H7 (cell line): ENCODE results near the gene GARIN5A. TPM values are rescaled to one million over a fixed set of nuclear protein-coding genes. Genes with fewer than 3 reads are reported as not detected.
A peak's percentile ranks its signal among the peaks of the same experiment; 100 is the strongest.
"Not testable (repeated sequence)": the region's sequence is repeated elsewhere in the genome, so short reads cannot be mapped to it uniquely, and the experiment has no call there.

ENCODE experiments used
- DNase-seq: peaks from one replicate; pipeline ENCODE4 v3.0.0; 2012
- H3K27me3 ChIP-seq: 2 replicates; pipeline ENCODE4 v1.6.0; 2011; ENCODE audit warnings: mild to moderate bottlenecking, low read length; ENCODE audit not compliant: control insufficient read depth, insufficient read depth
- H3K36me3 ChIP-seq: replicated peaks from 2 replicates; pipeline ENCODE4 v1.5.1; 2011; ENCODE audit warnings: low read length; ENCODE audit not compliant: control insufficient read depth, insufficient read depth
- H3K4me3 ChIP-seq: 2 replicates; pipeline ENCODE4 v1.5.1; 2011; ENCODE audit warnings: low read depth, mild to moderate bottlenecking, control low read depth, low read length, moderate library complexity; ENCODE audit not compliant: insufficient read depth
- total RNA-seq: library from RNA; depleted of rRNA; stranded (reverse); fragments of >200 nt; shearing (Covaris generic); gene quantifications from 2 replicates; pipeline ENCODE4 v1.2.3, GENCODE V29; 2014

The GARIN5A gene
- total RNA-seq, 1 experiment from 2014 or later, result 4.5 TPM

GRCh38 chr19:50485284-50485955, 8.8 kb upstream of the GARIN5A start:
- Histone ChIP-seq H3K27me3 (peaks cover 26% of the 10 kb centered on the region), H3K36me3 (peaks cover 5% of the 10 kb centered on the region), H3K4me3 (no peak overlapping the region)
- DNase-seq, result no peak

DNA sequence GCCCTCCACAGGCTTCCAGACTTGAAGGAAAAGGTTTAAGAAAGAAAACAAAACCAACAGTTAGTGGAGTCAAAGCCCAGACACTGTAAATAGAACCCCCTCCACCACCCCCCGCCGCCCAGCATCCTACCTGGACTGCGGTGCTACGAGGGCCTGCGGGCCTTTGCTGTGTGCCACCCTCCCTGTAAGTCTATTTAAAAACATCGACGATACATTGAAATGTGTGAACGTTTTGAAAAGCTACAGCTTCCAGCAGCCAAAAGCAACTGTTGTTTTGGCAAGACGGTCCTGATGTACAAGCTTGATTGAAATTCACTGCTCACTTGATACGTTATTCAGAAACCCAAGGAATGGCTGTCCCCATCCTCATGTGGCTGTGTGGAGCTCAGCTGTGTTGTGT, 6.3 kb upstream of the GARIN5A start:
- H3K4me3 ChIP-seq, result no peak overlapping the region
- peaks cover 15% of the 10 kb centered on the region for H3K36me3 ChIP-seq
- no peak for DNase-seq
- H3K27me3 ChIP-seq, result peaks cover 10% of the 10 kb centered on the region

- no peak for DNase-seq
- Histone ChIP-seq H3K4me3 (no peak overlapping the region), H3K27me3 (peaks cover 4% of the 10 kb centered on the region), H3K36me3 (peaks cover 15% of the 10 kb centered on the region)
Measured at GRCh38 chr19:50482271-50482855, 5.7 kb upstream of the GARIN5A start.

GRCh38 chr19:50481351-50482149, 4.9 kb upstream of the GARIN5A start:
- peaks cover 15% of the 10 kb centered on the region for H3K36me3 ChIP-seq
- no peaks in the 10 kb centered on the region; the same call in 1 of the 2 replicates for H3K27me3 ChIP-seq
- no peak overlapping the region for H3K4me3 ChIP-seq
- no peak for DNase-seq

DNA sequence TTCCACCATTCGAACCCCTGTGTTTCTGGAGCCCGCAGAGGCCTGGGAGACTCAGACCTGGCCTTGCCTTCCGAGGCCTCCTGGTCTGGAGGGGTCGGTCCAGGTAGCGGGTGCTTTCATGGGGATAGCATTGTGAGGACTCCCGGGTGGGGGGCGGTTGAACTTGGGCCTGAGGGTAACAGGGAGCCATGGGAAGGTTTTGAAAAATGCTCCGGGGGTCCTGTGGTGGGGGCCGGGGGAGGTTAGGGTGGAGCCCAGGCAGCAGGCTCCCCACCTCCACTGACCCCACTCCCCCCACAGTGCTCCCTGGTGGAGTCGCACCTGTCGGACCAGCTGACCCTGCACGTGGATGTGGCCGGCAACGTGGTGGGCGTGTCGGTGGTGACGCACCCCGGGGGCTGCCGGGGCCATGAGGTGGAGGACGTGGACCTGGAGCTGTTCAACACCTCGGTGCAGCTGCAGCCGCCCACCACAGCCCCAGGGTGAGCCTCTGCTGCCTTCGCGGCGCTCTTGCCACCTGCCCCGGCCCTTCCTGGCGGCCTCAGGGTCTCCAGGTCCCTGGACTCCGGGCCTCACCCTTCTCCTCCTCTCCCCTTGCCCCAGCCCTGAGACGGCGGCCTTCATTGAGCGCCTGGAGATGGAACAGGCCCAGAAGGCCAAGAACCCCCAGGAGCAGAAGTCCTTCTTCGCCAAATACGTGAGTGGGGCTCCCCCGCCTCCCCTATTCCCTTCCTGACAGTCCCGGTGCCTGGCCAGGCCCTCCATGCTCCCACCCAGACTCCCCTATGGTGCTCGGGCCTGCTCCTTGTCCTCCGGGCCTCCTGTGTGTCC, 3.8 kb upstream of the GARIN5A start:
- Histone ChIP-seq H3K27me3 (no peaks in the 10 kb centered on the region), H3K36me3 (peaks cover 15% of the 10 kb centered on the region), H3K4me3 (no peak overlapping the region)
- DNase-seq, result no peak

DNA sequence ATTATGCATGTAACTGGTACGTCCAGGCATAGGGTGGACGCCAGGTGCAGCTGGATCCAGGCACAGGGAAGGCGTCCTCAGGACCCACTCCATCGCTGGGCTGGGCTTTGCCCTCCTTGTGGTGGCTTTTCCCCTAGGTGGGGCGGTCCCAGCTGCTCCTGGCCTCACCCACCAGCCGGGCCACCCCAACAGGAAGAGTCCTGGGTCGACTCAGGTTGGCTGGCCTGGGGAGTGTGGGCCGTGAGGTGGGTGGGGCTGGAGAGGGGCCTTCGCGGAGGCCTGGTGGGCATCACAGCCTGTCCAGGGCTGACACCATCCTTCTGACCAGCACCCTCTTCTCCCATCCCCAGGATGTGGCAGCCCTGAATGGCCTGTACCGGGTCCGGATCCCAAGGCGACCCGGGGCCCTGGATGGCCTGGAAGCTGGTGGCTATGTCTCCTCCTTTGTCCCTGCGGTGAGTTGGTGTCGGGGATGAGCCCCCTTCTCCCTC, 3.2 kb upstream of the GARIN5A start:
- Histone ChIP-seq H3K27me3 (no peaks in the 10 kb centered on the region), H3K36me3 (peaks cover 15% of the 10 kb centered on the region), H3K4me3 (no peak overlapping the region)
- no peak for DNase-seq

GRCh38 chr19:50478901-50479715, 2.5 kb upstream of the GARIN5A start:
- H3K36me3 ChIP-seq, result peaks cover 15% of the 10 kb centered on the region
- H3K4me3 ChIP-seq, result no peak overlapping the region
- DNase-seq, result peak; percentile 91
- no peaks in the 10 kb centered on the region for H3K27me3 ChIP-seq

- peaks cover 12% of the 10 kb centered on the region for H3K36me3 ChIP-seq
- DNase-seq, result no peak
- no peak overlapping the region for H3K4me3 ChIP-seq
- no peaks in the 10 kb centered on the region for H3K27me3 ChIP-seq
Measured at GRCh38 chr19:50477751-50478515, 1.3 kb upstream of the GARIN5A start.

DNA sequence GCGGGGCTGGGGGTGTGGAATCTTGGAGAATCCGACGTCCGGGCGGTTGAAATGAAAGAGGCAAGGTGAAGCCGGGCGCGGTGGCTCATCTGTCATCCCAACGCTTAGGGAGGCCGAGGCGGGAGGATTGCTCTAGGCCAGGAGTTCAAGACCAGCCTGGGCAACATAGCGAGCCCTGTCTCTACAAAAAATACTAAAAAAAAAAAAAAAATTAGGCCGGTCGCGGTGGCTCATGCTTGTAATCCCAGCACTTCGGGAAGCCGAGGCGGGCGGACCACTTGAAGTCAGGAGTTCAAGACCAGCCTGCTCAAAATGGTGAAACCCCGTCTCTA, 225 bp upstream of the GARIN5A start:
- no peaks in the 10 kb centered on the region for H3K27me3 ChIP-seq
- no peak for DNase-seq
- peaks cover 12% of the 10 kb centered on the region for H3K36me3 ChIP-seq
- peak overlapping the region; percentile 92 for H3K4me3 ChIP-seq

GRCh38 chr19:50475736-50476223, 868 bp downstream of the GARIN5A start:
- no peak for DNase-seq
- peaks cover 10% of the 10 kb centered on the region for H3K36me3 ChIP-seq
- H3K27me3 ChIP-seq, result no peaks in the 10 kb centered on the region
- H3K4me3 ChIP-seq, result peak overlapping the region; percentile 29

- Histone ChIP-seq H3K4me3 (no peak overlapping the region), H3K36me3 (peaks cover 10% of the 10 kb centered on the region), H3K27me3 (no peaks in the 10 kb centered on the region)
- no peak for DNase-seq
Measured at GRCh38 chr19:50475101-50475568, 1.5 kb downstream of the GARIN5A start.

GRCh38 chr19:50473336-50473735, 3.3 kb downstream of the GARIN5A start:
- H3K4me3 ChIP-seq, H3K27me3 ChIP-seq, DNase-seq, H3K36me3 ChIP-seq: not testable (repeated sequence)

DNA sequence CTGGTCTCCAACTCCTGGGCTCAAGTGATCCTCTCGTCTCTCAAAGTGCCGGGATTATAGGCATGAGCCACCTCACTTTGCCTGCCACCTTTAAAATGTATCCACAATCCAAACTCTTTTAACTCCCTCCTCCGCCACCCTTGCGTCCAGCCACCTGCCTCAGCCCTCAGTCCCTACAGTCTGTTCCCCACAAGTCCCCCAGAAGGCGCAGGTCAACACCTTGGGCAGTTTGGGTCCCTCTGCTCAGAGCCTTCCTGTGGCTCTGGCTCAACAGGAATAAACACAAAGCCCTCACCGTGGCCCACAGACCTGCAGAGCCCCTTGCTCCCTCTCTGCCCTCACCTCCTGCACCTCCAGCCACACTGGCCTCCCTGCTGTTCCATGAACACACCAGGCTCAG, 7.8 kb downstream of the GARIN5A start:
- no peaks in the 10 kb centered on the region; the same call in 1 of the 2 replicates for H3K27me3 ChIP-seq
- DNase-seq, result no peak
- H3K36me3 ChIP-seq, result no peaks in the 10 kb centered on the region
- no peak overlapping the region for H3K4me3 ChIP-seq
